KBM-7 (cell line): ENCODE data around the gene RPS29.
"Not testable (repeated sequence)": the region's sequence is repeated elsewhere in the genome, so short reads cannot be mapped to it uniquely, and the experiment has no call there.

Experiments
- DNase-seq: peaks from one replicate; pipeline ENCODE4 v3.0.0-alpha.2; 2015
- in situ Hi-C: fragments of 300-500 bp; cut with MboI; formaldehyde crosslinking; loops from 2 replicates; pipeline ENCODE4 v1.14.3; 2020; ENCODE audit warnings: low sequenced_read_pairs, low pct_unique_long_range_greater_than_20kb, mixed read lengths

RPS29 gene

GRCh38 chr14:49585803-49586672 lies at the start of gene RPS29:
TSS of gene RPS29 (minus strand) at chr14:49586380. CDS start at chr14:49586346, 34 bp downstream.
- in situ Hi-C loops = no loop called here
- DNase-seq = peak; percentile 100

GRCh38 chr14:49634547-49635334 lies 48.6 kb upstream of the RPS29 start, which contains the start of gene DNAAF2:
TSS of gene DNAAF2 (minus strand) at chr14:49635244. CDS start at chr14:49635149, 95 bp downstream.
- peak; percentile 80 for DNase-seq
- in situ Hi-C loops = no loop called here

- peak; percentile 93 for DNase-seq
- in situ Hi-C loops = no loop called here
Measured at GRCh38 chr14:49633640-49634546, 47.7 kb upstream of the RPS29 start.

- DNase-seq = peak; percentile 28
- in situ Hi-C loops = no loop called here
Measured at GRCh38 chr14:49623941-49624839, 38.0 kb upstream of the RPS29 start.

- no peak for DNase-seq
- in situ Hi-C loops = no loop called here
Measured at GRCh38 chr14:49623387-49623786, 37.2 kb upstream of the RPS29 start.

- no peak for DNase-seq
- in situ Hi-C loops = no loop called here
Measured at GRCh38 chr14:49622022-49622607, 35.9 kb upstream of the RPS29 start.

GRCh38 chr14:49621114-49621881 lies 35.1 kb upstream of the RPS29 start:
- peak; percentile 86 for DNase-seq

GRCh38 chr14:49620182-49621113 lies 34.3 kb upstream of the RPS29 start, which contains the start of the genes MGAT2 and RPL36AL:
TSS of gene MGAT2 (plus strand) at chr14:49620799. CDS start at chr14:49621269, 470 bp downstream.
TSS of gene RPL36AL (minus strand) at chr14:49620626. CDS start at chr14:49619104, 1,522 bp downstream.
- in situ Hi-C loops = no loop called here
- peak; percentile 98 for DNase-seq

More at GRCh38 chr14:49621114-49621881, 35.1 kb upstream of the RPS29 start:
- in situ Hi-C loops = no loop called here

GRCh38 chr14:49619730-49620129 lies 33.5 kb upstream of the RPS29 start:
- peak; percentile 26 for DNase-seq
- in situ Hi-C loops = no loop called here

GRCh38 chr14:49619273-49619672 lies 33.1 kb upstream of the RPS29 start:
- DNase-seq, in situ Hi-C loops: not testable (repeated sequence)

GRCh38 chr14:49617852-49618519 lies 31.8 kb upstream of the RPS29 start:
- no peak for DNase-seq
- in situ Hi-C loops = no loop called here

GRCh38 chr14:49615776-49616175 lies 29.6 kb upstream of the RPS29 start:
- in situ Hi-C loops = no loop called here
- no peak for DNase-seq

- in situ Hi-C loops = no loop called here
- no peak for DNase-seq
Measured at GRCh38 chr14:49614196-49614595, 28.0 kb upstream of the RPS29 start.

- no peak for DNase-seq
- in situ Hi-C loops = no loop called here
Measured at GRCh38 chr14:49612671-49613070, 26.5 kb upstream of the RPS29 start.

- DNase-seq = no peak
- in situ Hi-C loops = no loop called here
Measured at GRCh38 chr14:49612251-49612650, 26.1 kb upstream of the RPS29 start.
